ENCODE data around the gene FREM2. TPM values are rescaled to one million over a fixed set of nuclear protein-coding genes. Genes with fewer than 3 reads are reported as not detected.

Gene FREM2
- total and polyA plus RNA-seq, 3 donors from 2014 or later = 0.80 to 5.5 (median 4.4) TPM

DNA sequence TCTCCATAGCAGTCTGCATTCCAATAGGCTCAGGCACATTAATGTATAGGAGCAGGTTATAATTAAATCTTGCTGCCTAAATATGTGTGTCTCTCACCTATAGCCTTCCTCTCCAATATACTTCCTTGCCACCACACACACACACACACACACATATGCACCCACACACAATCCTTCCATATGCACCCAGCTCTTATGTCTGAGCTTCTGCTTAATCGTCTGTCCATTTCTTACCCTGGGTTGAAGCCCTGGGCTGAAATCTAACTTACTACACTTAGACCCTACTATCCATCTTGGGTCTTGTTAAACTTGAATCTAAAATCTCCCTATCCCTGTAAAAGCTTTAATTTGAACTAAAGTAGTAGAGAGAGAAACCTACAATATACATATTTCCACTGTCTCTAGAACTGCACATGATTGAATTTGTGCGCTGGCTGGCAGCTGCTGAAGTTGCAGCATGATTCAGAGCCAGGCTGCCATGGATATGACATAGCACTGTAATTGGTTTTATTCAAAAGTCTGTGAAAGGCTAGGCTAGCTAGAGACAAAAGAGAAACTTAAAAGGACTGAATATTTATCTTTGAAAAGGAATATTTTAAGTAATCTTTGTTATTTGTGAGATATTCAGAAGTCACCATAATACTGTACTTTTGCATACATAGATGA lies 25.7 kb upstream of the FREM2 start:
- no peak overlapping the region for H3K4me3 ChIP-seq
- no peaks in the 10 kb centered on the region for H3K27me3 ChIP-seq
- H3K27ac ChIP-seq = no peak overlapping the region
- H3K9me3 ChIP-seq = no peaks in the 10 kb centered on the region
- no peaks in the 10 kb centered on the region for H3K4me1 ChIP-seq
- TF ChIP-seq, protein P1, sequence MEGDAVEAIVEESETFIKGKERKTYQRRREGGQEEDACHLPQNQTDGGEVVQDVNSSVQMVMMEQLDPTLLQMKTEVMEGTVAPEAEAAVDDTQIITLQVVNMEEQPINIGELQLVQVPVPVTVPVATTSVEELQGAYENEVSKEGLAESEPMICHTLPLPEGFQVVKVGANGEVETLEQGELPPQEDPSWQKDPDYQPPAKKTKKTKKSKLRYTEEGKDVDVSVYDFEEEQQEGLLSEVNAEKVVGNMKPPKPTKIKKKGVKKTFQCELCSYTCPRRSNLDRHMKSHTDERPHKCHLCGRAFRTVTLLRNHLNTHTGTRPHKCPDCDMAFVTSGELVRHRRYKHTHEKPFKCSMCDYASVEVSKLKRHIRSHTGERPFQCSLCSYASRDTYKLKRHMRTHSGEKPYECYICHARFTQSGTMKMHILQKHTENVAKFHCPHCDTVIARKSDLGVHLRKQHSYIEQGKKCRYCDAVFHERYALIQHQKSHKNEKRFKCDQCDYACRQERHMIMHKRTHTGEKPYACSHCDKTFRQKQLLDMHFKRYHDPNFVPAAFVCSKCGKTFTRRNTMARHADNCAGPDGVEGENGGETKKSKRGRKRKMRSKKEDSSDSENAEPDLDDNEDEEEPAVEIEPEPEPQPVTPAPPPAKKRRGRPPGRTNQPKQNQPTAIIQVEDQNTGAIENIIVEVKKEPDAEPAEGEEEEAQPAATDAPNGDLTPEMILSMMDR (IDR thresholded peaks at IDR 0.05) = no peak
- no peak for TF ChIP-seq POLR2A (IDR thresholded peaks at IDR 0.05)
- DNase-seq = no peak
- WGBS, 2 donors = 81 to 82% methylated on average over 2 of the region's 2 CpGs
- H3K36me3 ChIP-seq (ENCODE audit: low read depth, missing control alignments) = no peaks in the 10 kb centered on the region
- intact Hi-C loops (cut with DNase I; ENCODE audit: low total_unique reads) = no loop called here

DNA sequence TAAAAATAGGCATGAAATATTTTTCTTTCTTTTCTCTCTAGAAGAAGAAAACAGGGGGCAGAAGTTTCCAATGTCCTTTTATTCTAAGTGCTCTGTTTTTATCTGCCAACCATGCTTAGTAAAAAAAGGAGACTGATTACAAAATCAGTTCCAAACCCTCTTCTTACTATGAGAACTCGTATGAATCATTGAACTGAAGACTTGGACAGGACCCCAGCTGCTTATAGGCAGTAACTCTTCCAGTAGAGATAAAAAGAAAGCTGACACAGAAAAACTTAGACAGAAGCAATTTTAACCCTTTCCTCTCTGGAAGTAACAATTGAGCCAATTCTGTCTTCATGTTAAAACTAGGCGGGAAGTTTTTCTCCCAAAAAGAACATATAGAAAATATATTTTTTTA lies 24.5 kb upstream of the FREM2 start:
- H3K4me3 ChIP-seq = no peak overlapping the region
- no peaks in the 10 kb centered on the region for H3K9me3 ChIP-seq
- no peak overlapping the region for H3K27ac ChIP-seq
- no peaks in the 10 kb centered on the region for H3K36me3 ChIP-seq (ENCODE audit: low read depth, missing control alignments)
- H3K4me1 ChIP-seq = no peaks in the 10 kb centered on the region
- intact Hi-C loops (cut with DNase I; ENCODE audit: low total_unique reads) = no loop called here
- no peak for TF ChIP-seq POLR2A (IDR thresholded peaks at IDR 0.05)
- TF ChIP-seq, protein P1 (IDR thresholded peaks at IDR 0.05) = no peak
- H3K27me3 ChIP-seq = no peaks in the 10 kb centered on the region
- WGBS, 2 donors = 59 to 69% methylated on average over 2 of the region's 2 CpGs
- no peak for DNase-seq

DNA sequence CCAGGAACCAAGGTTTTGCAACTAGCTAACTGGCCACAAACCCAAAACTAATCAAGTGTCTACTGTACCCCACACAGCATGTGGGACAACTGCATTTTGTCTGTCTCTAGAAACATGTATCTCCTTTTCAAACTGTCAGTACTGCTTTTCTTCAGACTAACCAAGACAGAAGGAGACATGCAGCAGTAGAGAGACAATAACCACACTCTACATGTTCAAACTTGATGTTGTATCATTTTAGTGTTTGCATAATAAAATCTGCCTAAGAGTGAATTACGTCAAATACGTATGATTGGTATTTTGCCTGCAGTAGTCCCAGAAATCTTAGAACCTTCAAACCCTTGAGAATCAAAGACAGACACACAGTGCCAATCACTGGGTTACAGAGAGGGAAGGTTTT lies 22.0 kb upstream of the FREM2 start:
- WGBS, 2 donors = 83 to 93% methylated on average over 2 of the region's 2 CpGs
- no peak for DNase-seq
- Histone ChIP-seq H3K36me3 (ENCODE audit: low read depth, missing control alignments) (no peaks in the 10 kb centered on the region), H3K27ac (no peak overlapping the region), H3K9me3 (no peaks in the 10 kb centered on the region), H3K4me3 (no peak overlapping the region), H3K27me3 (no peaks in the 10 kb centered on the region), H3K4me1 (no peaks in the 10 kb centered on the region)
- intact Hi-C loops (cut with DNase I; ENCODE audit: low total_unique reads) = no loop called here
- TF ChIP-seq POLR2A (IDR thresholded peaks at IDR 0.05) = no peak

DNA sequence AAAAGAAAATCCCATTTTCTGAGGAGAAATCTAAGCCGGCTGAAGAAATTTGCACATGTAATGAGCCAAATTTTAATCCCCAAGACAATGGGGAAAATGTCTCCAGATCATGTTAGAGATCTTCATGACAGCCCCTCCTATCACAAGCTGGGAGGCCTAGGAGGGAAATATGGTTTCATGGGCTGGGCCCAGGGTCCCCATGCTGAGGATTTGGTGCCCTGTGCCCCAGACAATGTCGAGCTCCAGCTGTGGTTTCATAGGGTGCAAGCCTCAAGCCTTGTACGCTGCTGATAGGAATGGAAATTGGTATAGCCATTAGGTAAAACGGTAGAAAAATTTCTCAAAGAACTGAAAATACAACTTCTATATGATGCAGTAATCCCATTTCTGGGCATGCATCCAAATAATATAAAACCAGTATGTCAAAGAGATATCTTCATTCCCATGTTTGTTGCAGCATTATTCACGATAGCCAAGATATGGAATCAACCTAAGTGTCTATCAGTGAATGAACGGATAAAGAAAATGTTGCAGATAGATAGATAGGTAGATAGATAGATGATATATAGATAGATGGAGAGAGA lies 19.3 kb upstream of the FREM2 start:
- DNase-seq = no peak
- H3K27ac ChIP-seq = no peak overlapping the region
- no peaks in the 10 kb centered on the region for H3K36me3 ChIP-seq (ENCODE audit: low read depth, missing control alignments)
- TF ChIP-seq, protein P1 (IDR thresholded peaks at IDR 0.05) = no peak
- TF ChIP-seq POLR2A (IDR thresholded peaks at IDR 0.05) = no peak
- no peaks in the 10 kb centered on the region for H3K27me3 ChIP-seq
- H3K4me3 ChIP-seq = no peak overlapping the region
- H3K9me3 ChIP-seq = no peaks in the 10 kb centered on the region
- intact Hi-C loops (cut with DNase I; ENCODE audit: low total_unique reads) = no loop called here
- no peaks in the 10 kb centered on the region for H3K4me1 ChIP-seq
- WGBS, 2 donors = 82 to 85% methylated on average over 6 of the region's 6 CpGs

DNA sequence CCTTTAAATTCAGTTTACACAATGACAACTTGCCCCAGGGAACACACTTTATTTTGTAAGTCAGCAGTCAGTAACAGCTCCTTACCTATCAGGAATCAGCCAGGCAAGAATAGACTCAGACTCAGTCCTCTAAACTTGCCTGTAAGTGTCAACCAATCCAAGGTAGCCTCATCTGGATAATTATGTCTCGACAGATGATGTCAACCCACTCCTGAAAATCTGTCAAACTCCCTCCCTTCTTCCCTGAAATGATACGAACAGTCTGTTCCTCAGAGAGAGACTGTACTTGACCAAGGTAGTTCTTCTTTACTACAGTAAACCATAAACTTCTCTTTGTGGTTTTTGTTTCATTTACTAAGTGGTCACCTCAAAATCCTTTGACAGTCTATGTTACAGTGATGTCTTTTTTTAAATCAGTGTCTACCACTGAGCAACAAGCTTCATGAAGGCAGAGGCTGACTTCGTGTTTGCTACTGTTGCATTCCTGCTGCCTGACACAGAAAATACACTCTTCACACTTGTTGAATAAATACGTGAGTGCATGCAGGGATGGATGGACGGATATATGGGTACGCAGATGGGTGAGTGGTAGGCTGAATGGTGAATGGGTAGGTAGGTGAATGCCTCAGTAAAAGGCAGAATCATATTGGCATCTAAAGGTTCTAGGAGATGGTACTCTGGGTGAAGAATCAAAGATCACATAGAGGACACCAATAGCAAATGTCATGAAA lies 17.5 kb upstream of the FREM2 start:
- no peaks in the 10 kb centered on the region for H3K9me3 ChIP-seq
- DNase-seq = no peak
- no peaks in the 10 kb centered on the region for H3K4me1 ChIP-seq
- TF ChIP-seq, protein P1 (IDR thresholded peaks at IDR 0.05) = no peak
- TF ChIP-seq POLR2A (IDR thresholded peaks at IDR 0.05) = no peak
- H3K27ac ChIP-seq = no peak overlapping the region
- no peaks in the 10 kb centered on the region for H3K27me3 ChIP-seq
- no peaks in the 10 kb centered on the region for H3K36me3 ChIP-seq (ENCODE audit: low read depth, missing control alignments)
- H3K4me3 ChIP-seq = no peak overlapping the region
- intact Hi-C loops (cut with DNase I; ENCODE audit: low total_unique reads) = no loop called here
- WGBS, 2 donors = 78 to 79% methylated on average over 6 of the region's 6 CpGs

All from testis (tissue), 3 donors.